HG03439 (cell line): Measurements from ENCODE around the gene NKD1.

Experiments used
- ATAC-seq: cut with Tn5 transposase; IDR thresholded peaks from one replicate; pipeline ENCODE4 v1.9.1; 2021; ENCODE audit warnings: mild to moderate bottlenecking, moderate library complexity; ENCODE audit not compliant: unreplicated experiment

Gene NKD1

DNA sequence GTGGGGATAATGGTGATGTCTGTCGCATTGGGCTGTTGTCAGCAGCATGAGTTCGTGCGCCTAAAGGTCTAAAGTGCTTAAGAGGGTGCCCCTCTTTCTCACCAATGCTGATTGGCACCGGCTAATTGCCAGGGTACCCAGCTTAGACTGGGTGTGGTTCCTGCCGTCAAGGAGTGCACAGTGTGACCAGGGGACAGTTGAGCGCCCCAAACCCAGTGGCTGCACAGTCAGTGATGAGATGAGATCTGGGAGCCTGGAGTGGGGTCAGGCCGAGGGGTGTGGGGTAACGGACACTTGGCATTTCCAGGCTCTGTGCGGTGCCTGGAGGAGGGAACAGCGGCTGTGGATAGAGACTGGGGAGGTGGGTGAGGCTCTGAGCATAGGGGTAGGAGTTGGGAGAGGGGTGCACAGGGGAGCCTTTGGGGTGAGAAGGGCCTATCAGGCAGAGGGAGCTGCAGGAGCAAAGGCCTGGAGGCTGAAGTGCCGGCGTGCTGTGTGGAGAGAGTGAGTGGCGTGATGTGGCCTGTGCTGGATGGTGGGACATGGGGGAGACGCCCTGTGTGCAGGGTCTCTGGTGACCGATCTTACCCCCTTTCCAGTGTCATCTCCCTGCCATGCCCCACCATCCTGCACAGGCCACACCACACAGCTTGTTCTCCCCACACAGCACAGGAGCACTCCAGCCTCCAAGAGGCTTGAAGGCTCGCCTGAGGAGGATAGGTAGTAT is 74.6 kb downstream of the NKD1 start:
- no peak for ATAC-seq

DNA sequence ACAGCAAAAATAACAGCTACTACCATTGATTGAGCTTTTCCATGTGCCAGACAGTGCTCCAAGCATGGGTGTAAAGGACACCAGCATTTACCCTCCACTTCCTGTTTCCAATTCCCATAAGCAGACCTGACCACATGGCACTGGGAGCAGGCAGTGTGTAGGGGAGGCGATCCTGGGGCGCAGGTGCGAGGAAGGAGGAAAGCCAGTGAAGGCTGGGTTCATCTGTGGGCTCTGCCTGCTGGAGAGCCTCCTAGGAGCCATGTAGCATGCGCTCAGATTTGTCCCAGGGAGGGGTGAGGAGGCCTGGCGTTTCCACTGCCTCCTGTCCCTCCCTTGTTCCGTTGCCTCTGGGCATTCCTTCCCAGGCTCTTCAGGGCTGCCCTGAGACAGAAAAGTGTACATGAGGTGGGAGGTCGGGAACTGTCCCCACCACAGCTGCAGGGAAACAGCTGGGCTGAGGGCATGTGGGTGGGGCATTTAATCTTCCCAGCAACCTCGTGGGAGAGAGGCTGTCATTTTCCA is 76.3 kb downstream of the NKD1 start:
- ATAC-seq: no peak

DNA sequence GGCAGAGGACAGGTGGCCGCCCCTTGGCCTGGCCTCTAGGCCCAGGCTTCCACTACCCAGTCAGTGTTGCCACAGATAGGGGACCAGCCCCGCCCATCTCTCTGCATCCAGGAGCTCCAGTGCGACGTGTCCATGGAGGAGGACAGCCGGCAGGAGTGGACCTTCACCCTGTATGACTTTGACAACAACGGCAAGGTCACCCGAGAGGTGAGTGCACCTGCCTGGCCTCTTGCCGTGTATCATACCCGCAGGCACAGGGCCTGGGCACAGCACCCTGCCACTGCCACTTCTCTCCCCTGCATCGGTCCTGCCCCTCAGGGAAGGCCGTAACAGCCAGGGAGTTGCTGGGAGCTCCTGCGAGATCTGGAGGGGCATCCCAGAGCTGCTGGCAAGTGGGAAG is 77.2 kb downstream of the NKD1 start:
- ATAC-seq: no peak

DNA sequence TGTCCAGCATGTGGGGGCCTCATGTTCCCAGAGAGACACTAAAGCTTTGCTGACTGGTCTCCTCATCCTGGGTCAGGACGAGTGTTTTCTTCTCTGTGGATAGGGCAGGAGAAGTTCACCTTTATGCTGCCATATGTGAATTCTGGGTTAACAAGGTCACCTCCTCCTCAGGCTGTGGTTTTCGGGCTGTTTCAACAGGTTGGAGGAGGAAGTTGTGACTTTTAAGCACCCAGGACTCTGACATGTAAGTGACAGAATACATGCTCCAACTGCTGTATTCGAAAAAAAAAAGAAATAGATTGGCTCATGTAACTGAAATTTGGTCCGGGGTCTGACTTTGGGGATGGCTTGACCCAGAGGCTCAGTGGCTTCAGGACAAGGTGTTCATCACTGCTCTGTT is 78.7 kb downstream of the NKD1 start:
- no peak for ATAC-seq

DNA sequence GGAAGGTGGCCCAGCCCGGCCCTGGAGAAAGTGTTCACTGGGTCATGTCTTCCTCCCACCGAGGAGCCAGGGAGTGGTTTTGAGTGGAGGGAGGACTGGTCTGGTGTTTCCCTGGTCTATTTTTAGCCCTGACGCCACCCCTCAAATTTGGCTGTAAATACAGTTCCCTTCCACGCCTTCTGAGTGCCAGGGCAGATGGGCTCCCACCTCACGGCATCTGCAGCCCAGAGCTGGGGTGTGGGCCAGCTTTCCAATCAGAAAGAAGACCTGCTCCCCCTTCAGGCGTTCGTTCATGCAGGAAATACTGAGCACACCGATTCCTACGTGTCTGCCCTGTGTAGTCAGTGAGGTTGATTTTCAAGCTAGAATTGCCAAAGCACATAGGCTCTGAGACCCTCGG is 79.2 kb downstream of the NKD1 start:
- no peak for ATAC-seq

GRCh38 chr16:50628156-50628802 is 80.1 kb downstream of the NKD1 start:
- no peak for ATAC-seq

GRCh38 chr16:50629334-50629733 is 81.1 kb downstream of the NKD1 start:
- ATAC-seq: no peak

DNA sequence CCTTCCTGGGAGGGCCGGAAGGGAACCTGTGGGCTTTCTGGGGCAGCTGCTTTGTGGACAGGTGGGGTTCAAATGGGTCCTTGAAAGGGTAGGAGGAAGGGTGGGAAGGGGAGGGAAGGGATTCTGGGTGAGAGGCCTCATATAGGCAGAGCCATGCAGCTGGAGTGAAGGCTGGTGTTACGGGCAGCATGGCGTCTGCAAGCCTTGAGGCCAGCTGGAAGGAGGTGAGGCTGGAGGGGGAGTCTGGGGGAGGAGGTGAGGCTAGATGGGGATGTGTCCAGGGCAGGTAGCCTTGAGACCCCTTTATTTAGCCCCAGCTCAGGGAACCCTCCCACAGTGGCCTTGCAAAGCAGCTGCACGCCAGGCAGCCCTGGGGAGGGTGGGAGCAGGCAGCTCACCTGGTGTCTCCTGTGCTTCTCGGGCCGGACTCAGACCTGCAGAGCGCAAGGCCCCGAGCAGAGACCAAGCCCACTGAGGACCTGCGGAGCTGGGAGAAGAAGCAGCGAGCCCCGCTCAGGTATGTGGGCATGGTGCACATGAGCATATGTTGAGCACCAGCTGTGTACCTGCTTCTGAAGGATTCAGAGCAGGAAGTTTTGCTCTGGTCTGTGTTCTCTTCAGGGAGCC is 82.3 kb downstream of the NKD1 start:
- no peak for ATAC-seq

DNA sequence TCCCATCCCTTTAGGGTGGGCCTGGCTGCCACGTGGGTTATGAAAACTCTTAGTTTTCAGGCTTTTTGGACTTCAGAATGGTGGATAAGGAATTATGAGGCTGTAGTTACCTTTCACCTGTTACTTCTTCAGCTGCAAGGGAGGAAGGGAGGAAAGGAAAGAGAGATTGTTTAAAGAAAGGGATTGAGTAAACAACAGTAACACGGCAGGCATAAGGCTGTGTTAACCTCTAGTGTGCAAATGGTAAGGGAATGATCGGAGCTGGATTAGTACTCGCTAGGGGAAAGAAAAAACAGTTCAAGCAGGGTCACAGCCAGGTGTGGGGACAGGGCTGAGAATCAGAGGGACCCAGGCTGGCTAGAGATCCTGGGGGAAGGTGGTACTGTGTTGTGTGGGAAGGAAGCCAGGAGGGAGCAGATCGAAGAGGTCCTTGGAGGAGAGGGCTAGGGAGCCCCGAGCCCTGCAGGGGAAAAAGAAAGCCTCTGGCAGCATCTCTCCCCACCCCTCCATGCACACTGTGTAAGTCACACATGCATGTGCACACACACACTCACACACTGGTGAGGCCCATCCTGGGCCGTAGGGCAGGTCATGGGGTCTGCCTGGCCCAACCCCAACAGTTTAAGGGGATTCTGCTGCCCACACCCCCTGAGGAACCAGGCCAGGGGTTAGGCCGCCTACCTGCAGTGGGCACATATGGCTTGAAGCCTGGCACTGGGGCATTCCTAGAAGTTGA is 83.2 kb downstream of the NKD1 start:
- no peak for ATAC-seq

GRCh38 chr16:50631985-50632576 is 83.9 kb downstream of the NKD1 start:
- ATAC-seq: no peak

- ATAC-seq: no peak
Measured at GRCh38 chr16:50632927-50633800, 85.0 kb downstream of the NKD1 start.

DNA sequence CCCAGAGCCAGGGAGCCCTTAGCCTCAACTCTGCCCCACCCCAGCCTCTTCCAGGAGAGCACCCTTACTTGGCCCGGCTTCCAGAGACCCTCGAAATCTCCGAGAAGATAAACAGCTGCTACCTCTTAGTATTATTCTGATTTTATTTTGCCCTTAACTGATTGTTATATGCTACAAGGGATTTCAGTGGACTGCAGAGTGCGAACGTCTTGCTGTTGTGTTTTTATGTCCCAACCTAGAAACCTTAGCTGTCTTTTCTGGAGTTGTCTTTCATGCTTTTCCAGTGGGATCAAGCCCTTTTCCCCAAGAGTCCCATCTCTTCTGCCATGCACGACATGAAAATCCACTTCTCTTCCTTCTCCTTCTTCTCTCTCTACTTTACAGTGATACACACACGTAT is 85.9 kb downstream of the NKD1 start:
- ATAC-seq: no peak

DNA sequence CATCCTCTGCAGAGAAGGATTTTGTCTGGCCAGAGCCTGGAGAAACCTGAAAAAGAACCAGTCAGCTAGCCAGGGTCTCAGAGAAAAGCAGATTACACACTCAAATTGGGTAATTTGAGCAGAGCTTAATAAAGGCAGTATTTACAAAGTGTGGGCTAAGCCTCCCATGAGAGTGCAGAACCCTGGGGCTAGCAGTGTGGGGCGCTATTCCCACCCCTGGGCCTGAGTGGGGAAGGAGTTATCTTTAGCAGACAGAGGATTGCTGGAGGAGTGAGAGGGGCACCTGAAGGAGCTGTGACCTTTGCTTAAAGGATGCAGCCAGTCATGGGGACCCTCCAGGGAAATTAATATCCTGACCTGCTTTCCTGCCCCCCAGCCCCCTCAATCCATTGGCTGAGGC is 86.8 kb downstream of the NKD1 start:
- ATAC-seq: no peak

DNA sequence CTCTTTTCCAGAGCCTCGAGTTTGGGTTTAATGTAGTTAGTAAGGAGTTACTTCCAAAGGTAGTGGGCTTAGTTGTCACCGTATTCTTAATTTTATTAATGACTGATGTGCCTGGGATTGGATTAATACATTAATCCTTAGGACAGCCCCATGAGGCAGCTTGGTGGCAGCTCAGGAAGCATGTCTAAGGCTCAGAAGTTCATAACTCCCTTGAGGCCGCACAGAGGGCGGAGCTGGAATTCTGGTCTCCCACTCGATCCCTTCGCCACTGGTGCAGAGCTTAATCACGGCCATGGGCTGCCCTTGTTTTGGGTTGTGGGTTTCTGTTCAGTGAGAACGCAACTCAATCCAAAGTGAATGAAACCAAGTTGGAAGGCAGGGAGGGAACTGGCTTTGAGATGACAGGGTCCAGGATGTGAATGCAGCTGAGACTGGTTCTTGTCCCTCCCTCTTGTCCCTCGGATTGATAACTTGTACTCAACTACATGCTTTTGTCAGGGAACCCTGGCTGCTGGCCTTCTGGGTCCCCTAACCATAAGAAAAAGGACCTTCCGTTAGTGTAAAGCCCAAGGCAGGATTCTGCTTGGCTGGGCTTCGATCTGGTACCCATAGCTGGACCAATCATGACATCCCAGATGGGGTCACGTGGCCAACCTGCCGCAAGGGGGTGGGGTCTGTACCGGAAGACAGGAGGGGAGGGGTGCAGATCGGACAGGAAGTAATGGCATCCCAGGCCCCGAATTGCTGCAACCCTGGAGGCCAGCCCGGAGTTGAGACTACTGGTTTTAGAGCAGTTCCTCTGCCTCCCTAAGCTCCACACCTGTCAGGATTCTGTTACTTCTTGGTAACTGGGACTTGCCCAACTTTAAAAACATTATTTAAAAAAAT is 87.6 kb downstream of the NKD1 start:
- no peak for ATAC-seq

DNA sequence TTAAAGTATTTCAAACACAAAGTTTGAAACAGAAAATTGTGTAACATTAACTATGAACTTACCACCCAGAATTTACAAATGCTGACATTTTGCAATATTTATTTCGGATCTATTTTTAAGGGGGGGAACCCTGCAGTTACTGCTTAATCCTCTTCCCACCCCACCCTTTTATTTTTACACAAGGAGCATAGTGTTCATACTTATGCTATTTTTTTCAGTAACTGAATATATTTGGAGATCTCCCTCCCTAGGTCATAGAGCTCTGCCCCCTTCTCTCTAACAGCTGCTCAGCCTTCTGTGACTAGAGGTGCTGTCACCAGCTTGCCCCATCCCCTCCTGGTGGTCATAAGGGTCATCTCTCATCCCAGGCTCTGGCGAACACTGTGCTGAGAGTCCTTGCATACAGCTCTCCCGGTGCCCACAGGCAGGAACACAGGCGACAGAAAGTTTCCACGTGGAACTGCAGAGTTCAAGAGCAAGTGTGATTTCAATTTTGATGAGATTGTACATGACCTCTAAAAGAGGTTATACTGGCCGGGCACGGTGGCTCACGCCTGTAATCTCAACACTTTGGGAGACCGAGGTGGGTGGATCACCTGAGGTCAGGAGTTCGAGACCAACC is 88.7 kb downstream of the NKD1 start:
- ATAC-seq: no peak

DNA sequence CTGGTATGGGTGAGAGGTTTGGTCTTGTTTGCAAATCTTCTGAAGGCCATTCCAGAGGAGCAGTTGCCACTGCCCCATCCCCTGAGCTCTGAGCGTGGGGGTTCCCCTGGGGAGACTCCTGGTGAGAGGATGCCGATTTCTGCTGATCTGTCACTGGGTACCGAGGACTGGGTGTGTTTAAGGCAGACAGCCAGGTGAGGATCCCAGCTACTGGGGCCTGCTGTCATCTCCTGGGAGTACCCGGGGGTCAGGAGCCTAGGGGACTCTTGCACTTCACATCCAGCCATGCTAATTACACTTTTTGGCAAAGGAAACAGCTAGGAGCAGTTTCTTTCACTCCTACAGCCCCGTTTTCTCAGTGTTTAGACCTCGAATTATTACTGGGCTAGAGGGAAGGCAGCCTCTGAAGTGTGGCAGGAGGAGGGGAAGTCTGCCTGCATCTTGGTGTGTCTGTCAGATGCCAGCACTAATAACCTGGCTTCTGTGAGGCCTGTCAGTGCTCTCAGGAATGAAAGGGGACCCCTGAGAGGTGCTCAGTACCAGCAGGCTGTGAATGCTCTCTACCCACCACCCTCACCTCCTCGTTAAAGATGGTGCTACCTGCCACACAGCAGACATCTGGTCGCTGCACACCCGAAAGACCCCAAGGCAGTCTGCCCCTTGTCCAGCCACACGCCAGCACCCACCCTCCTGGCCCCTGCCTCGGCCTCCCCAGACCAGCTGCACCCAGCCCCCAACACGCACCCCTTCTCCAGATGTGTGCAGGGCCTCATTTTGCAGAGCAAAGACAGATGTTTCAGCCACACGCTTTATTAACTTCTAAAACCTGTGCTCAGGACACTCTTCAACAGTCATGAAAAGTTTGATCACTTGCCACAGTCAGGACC is 89.8 kb downstream of the NKD1 start:
- ATAC-seq: no peak

GRCh38 chr16:50638816-50639670 is 90.8 kb downstream of the NKD1 start:
- ATAC-seq: no peak
